ENCODE results near the gene NKAIN1. TPM values are rescaled to one million over a fixed set of nuclear protein-coding genes. Genes with fewer than 3 reads are reported as not detected.
A peak's percentile ranks its signal among the peaks of the same experiment; 100 is the strongest.

NKAIN1 gene
- total and polyA plus RNA-seq, 8 donors: 0.08 TPM; not detected in 7

GRCh38 chr1:31218705-31219104 lies 21.0 kb downstream of the NKAIN1 start:
- DNase-seq: no peak
- Histone ChIP-seq H3K36me3 (no peaks in the 10 kb centered on the region), H3K27ac (no peak overlapping the region), H3K4me1 (peaks cover 0 to 6% (median 5%) of the 10 kb centered on the region in 4 donors), H3K4me3 (no peak overlapping the region), H3K9me3 (no peaks in the 10 kb centered on the region), H3K27me3 (peaks cover 0 to 30% (median 0%) of the 10 kb centered on the region in 3 donors)
- TF ChIP-seq EP300 (IDR thresholded peaks at IDR 0.05) (no peak), POLR2A (IDR thresholded peaks at IDR 0.05) (no peak), POLR2AphosphoS5 (IDR thresholded peaks at IDR 0.05) (no peak)
- TF ChIP-seq, protein P1, sequence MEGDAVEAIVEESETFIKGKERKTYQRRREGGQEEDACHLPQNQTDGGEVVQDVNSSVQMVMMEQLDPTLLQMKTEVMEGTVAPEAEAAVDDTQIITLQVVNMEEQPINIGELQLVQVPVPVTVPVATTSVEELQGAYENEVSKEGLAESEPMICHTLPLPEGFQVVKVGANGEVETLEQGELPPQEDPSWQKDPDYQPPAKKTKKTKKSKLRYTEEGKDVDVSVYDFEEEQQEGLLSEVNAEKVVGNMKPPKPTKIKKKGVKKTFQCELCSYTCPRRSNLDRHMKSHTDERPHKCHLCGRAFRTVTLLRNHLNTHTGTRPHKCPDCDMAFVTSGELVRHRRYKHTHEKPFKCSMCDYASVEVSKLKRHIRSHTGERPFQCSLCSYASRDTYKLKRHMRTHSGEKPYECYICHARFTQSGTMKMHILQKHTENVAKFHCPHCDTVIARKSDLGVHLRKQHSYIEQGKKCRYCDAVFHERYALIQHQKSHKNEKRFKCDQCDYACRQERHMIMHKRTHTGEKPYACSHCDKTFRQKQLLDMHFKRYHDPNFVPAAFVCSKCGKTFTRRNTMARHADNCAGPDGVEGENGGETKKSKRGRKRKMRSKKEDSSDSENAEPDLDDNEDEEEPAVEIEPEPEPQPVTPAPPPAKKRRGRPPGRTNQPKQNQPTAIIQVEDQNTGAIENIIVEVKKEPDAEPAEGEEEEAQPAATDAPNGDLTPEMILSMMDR (IDR thresholded peaks at IDR 0.05): no peak
- 77 to 84% (median 81%) methylated on average over 7 to 8 of the region's 8 CpGs for WGBS, 5 donors
- intact Hi-C loops (cut with DNase I; ENCODE audit: low total_unique reads): no loop called here

- intact Hi-C loops (cut with DNase I; ENCODE audit: low total_unique reads): no loop called here
Observed at GRCh38 chr1:31216016-31216415, 23.7 kb downstream of the NKAIN1 start.

DNA sequence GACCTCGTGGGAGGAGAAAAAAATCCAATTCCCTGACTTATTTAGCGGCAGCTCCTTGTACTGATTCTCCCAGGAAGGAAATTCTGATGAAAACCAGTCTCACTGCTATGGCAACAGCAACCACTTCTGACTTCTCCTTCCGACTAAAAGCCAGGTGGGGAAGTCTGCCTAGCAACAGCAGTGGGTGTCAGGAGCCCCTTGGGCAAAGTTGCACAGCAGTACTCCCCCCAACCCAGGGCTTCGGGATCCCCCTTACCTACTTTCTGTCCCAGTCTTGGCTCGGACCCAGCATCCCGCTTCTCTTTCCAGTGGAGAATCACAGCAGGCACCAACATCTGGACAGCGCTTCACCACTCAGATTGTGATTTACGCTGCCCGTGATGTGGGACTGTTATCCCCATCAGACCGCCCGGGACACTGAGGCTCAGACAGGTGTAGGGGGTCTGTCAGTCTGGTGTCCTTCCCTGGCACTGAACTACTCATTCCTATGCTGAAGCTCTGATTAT lies 24.6 kb downstream of the NKAIN1 start:
- H3K27ac ChIP-seq: no peak overlapping the region

More at GRCh38 chr1:31216016-31216415, 23.7 kb downstream of the NKAIN1 start:
- H3K9me3 ChIP-seq: peaks cover 0 to 1% (median 0%) of the 10 kb centered on the region in 4 donors
- no peak overlapping the region for H3K27ac ChIP-seq
- peaks cover 0 to 6% (median 5%) of the 10 kb centered on the region in 4 donors for H3K4me1 ChIP-seq
- no peaks in the 10 kb centered on the region for H3K36me3 ChIP-seq
- WGBS, 5 donors: 13 to 24% (median 15%) methylated on average over 10 of the region's 10 CpGs
- peak; percentile 54 to 91 for DNase-seq
- peaks cover 0 to 16% (median 0%) of the 10 kb centered on the region in 3 donors for H3K27me3 ChIP-seq
- H3K4me3 ChIP-seq: no peak overlapping the region
- TF ChIP-seq POLR2AphosphoS5 (IDR thresholded peaks at IDR 0.05) (no peak), POLR2A (IDR thresholded peaks at IDR 0.05) (no peak), EP300 (IDR thresholded peaks at IDR 0.05) (no peak)
- TF ChIP-seq, protein P1 (IDR thresholded peaks at IDR 0.05): no peak

GRCh38 chr1:31214316-31215064 lies 25.2 kb downstream of the NKAIN1 start:
- H3K4me1 ChIP-seq: peaks cover 0 to 6% (median 5%) of the 10 kb centered on the region in 4 donors
- no peaks in the 10 kb centered on the region for H3K36me3 ChIP-seq
- H3K4me3 ChIP-seq: no peak overlapping the region
- no peak for DNase-seq
- 51 to 64% (median 58%) methylated on average over 12 of the region's 12 CpGs for WGBS, 5 donors
- no peak overlapping the region for H3K27ac ChIP-seq
- intact Hi-C loops (cut with DNase I; ENCODE audit: low total_unique reads): no loop called here
- H3K27me3 ChIP-seq: peaks cover 0 to 16% (median 0%) of the 10 kb centered on the region in 3 donors
- peaks cover 0 to 7% (median 0%) of the 10 kb centered on the region in 4 donors for H3K9me3 ChIP-seq
- TF ChIP-seq EP300 (IDR thresholded peaks at IDR 0.05): no peak
- TF ChIP-seq POLR2AphosphoS5 (IDR thresholded peaks at IDR 0.05): no peak
- no peak for TF ChIP-seq POLR2A (IDR thresholded peaks at IDR 0.05)
- TF ChIP-seq, protein P1 (IDR thresholded peaks at IDR 0.05): no peak

More for the DNA sequence above, 24.6 kb downstream of the NKAIN1 start:
- Histone ChIP-seq H3K36me3 (no peaks in the 10 kb centered on the region), H3K4me1 (peaks cover 0 to 6% (median 5%) of the 10 kb centered on the region in 4 donors), H3K9me3 (peaks cover 0 to 7% (median 0%) of the 10 kb centered on the region in 4 donors), H3K4me3 (no peak overlapping the region), H3K27me3 (peaks cover 0 to 16% (median 0%) of the 10 kb centered on the region in 3 donors)
- TF ChIP-seq POLR2AphosphoS5 (IDR thresholded peaks at IDR 0.05) (no peak), EP300 (IDR thresholded peaks at IDR 0.05) (no peak), POLR2A (IDR thresholded peaks at IDR 0.05) (no peak)
- TF ChIP-seq, protein P1 (IDR thresholded peaks at IDR 0.05): no peak
- DNase-seq: peak in 1 of 2 donors; percentile 54
- WGBS, 5 donors: 53 to 74% (median 72%) methylated on average over 10 to 11 of the region's 11 CpGs
- intact Hi-C loops (cut with DNase I; ENCODE audit: low total_unique reads): no loop called here
